HPDE6-E6E7 (cell line): ENCODE results near the gene HMGB4.

Experiments
- DNase-seq: peaks from one replicate; pipeline ENCODE4 v3.0.0; 2011; ENCODE audit warnings: missing footprints; ENCODE audit errors: extremely low spot score

Gene HMGB4

GRCh38 chr1:33863779-33864178 lies at the start of gene HMGB4:
HMGB4 (plus strand) TSS chr1:33864079; CDS start chr1:33864192, 113 bp downstream.
- no peak for DNase-seq

GRCh38 chr1:33814166-33814565 lies 49.7 kb upstream of the HMGB4 start:
- no peak for DNase-seq

GRCh38 chr1:33815061-33815460 lies 48.8 kb upstream of the HMGB4 start:
- no peak for DNase-seq

GRCh38 chr1:33818071-33818470 lies 45.8 kb upstream of the HMGB4 start:
- DNase-seq: no peak

- no peak for DNase-seq
Observed at GRCh38 chr1:33819290-33819912, 44.5 kb upstream of the HMGB4 start.

- DNase-seq: no peak
Observed at GRCh38 chr1:33819913-33820311, 44.0 kb upstream of the HMGB4 start.

GRCh38 chr1:33820804-33821203 lies 43.1 kb upstream of the HMGB4 start:
- DNase-seq: no peak

- DNase-seq: no peak
Observed at GRCh38 chr1:33821291-33821690, 42.6 kb upstream of the HMGB4 start.

GRCh38 chr1:33822396-33822795 lies 41.5 kb upstream of the HMGB4 start:
- no peak for DNase-seq

- no peak for DNase-seq
Observed at GRCh38 chr1:33823401-33823800, 40.5 kb upstream of the HMGB4 start.

GRCh38 chr1:33823830-33824229 lies 40.0 kb upstream of the HMGB4 start:
- no peak for DNase-seq

- no peak for DNase-seq
Observed at GRCh38 chr1:33824321-33824720, 39.6 kb upstream of the HMGB4 start.

- DNase-seq: no peak
Observed at GRCh38 chr1:33824971-33825370, 38.9 kb upstream of the HMGB4 start.

- DNase-seq: no peak
Observed at GRCh38 chr1:33825506-33825905, 38.4 kb upstream of the HMGB4 start.

GRCh38 chr1:33826311-33826710 lies 37.6 kb upstream of the HMGB4 start:
- DNase-seq: no peak

GRCh38 chr1:33826711-33827110 lies 37.2 kb upstream of the HMGB4 start:
- no peak for DNase-seq

GRCh38 chr1:33828059-33828458 lies 35.8 kb upstream of the HMGB4 start:
- DNase-seq: no peak

GRCh38 chr1:33828654-33829053 lies 35.2 kb upstream of the HMGB4 start:
- DNase-seq: no peak

GRCh38 chr1:33836911-33837310 lies 27.0 kb upstream of the HMGB4 start:
- no peak for DNase-seq

- no peak for DNase-seq
Observed at GRCh38 chr1:33837635-33838034, 26.2 kb upstream of the HMGB4 start.

- no peak for DNase-seq
Observed at GRCh38 chr1:33841494-33841893, 22.4 kb upstream of the HMGB4 start.

GRCh38 chr1:33842348-33842747 lies 21.5 kb upstream of the HMGB4 start:
- no peak for DNase-seq

GRCh38 chr1:33844166-33844565 lies 19.7 kb upstream of the HMGB4 start:
- no peak for DNase-seq

GRCh38 chr1:33846861-33847260 lies 17.0 kb upstream of the HMGB4 start:
- DNase-seq: no peak
